GM18867 (cell line): Measurements from ENCODE around the gene ZNF878.
A peak's percentile ranks its signal among the peaks of the same experiment; 100 is the strongest.

ENCODE experiments used
- ATAC-seq: cut with Tn5 transposase; IDR thresholded peaks from one replicate; pipeline ENCODE4 v1.9.1; 2021; ENCODE audit warnings: mild to moderate bottlenecking, moderate library complexity; ENCODE audit not compliant: unreplicated experiment

ZNF878 gene

DNA sequence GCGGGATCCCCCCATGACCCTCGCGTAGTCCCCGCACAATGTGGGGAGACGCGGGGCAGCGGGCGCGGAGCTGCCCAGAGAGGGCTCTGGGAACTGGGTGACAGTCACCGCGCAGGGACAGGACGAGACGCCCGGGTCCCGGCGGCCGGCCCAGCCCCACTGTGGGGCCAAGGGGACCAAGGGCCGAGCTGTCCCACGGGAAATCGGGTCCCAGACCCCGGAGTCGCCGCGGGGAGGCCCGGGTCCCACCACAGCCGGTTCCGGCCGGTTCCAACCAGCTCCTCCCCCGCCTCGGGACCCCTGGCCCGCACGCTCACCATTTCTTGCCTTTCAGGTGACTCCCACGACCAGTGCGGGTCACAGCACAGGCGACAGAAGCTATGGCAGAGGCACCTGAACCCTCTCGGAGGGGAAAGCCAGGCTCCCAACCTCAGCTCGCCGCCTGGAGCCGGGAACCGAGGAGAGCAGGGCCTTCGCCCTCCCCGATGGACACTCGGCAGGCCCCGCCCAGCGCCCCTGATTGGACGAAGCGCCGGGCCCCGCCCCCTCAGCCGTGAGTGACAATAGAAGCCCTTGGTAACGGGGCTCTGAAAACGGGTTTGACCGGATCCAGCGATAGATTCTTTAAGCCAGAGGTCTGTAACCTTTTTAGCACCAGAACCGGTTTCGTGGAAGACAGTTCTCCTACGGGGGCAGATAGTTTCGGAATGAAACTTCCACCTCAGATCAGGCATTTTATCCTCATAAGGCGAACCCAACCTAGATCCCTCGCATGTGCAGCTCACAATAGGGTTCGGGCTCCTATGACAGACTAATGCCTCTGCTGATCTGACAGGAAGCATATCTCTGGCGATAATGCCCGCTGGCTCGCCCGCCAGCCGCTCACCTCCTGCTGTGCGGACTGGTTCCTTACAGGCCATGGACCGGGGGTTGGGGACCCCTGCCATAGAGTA, 17.3 kb downstream of the ZNF878 start, which contains the start of gene ZNF433:
TSS of gene ZNF433 (minus strand) at position 460 of the 953 bp plus-strand sequence. CDS start at position 320, 140 bp downstream.
- peak; percentile 49 for ATAC-seq

DNA sequence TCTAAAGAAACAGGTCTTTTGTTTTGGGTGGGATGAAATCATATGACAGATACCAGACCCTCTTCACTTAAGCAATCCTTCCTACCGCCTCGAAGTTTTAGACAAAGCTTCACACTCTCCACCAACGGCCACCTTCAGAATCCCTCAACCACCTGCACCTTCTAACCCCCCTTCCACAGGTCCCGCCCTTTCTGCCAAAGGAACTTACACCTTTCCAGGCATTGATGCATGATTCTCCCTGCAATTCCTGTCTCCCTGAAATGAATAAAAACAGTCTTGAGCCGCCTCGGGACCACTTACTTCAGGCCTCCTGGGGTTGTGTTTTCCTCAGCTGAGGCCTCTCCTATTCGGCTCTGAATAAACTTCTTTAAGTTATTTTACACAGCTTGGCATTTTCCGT, 18.1 kb downstream of the ZNF878 start:
- no peak for ATAC-seq

DNA sequence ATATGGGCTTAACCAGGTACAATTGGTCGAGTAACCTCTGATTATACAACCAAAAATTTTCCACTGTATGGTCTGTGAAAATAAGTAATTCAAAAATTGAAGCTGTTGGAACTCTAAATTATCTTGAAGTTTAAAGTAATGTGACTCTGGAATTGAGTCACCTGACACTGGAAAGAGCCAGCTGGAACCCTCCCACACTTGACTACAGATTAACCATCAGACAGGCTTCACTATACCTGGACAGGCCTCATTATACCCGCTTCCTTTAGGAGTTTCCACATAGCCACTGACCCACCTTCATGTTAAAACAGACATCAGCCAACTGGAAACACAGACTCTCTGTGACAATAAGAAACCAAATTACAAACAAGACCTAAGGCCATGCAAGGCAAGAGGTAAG, 18.6 kb downstream of the ZNF878 start:
- no peak for ATAC-seq

DNA sequence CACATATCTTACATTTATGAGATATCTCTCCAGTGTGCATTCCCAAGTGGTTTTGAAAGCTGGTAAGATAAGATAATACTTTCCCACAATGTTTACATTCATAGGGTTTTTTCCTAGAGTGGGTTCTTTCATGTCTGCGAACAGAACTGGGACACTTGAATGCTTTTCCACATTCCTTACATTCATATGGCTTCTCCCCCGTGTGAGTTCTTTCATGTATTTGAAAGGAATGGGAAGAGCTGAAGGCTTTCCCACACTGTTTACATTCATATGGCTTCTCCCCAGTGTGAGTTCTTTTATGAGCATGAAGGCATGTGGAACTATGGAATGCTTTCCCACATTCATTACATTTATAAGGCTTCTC, 37.0 kb downstream of the ZNF878 start:
- ATAC-seq: no peak

DNA sequence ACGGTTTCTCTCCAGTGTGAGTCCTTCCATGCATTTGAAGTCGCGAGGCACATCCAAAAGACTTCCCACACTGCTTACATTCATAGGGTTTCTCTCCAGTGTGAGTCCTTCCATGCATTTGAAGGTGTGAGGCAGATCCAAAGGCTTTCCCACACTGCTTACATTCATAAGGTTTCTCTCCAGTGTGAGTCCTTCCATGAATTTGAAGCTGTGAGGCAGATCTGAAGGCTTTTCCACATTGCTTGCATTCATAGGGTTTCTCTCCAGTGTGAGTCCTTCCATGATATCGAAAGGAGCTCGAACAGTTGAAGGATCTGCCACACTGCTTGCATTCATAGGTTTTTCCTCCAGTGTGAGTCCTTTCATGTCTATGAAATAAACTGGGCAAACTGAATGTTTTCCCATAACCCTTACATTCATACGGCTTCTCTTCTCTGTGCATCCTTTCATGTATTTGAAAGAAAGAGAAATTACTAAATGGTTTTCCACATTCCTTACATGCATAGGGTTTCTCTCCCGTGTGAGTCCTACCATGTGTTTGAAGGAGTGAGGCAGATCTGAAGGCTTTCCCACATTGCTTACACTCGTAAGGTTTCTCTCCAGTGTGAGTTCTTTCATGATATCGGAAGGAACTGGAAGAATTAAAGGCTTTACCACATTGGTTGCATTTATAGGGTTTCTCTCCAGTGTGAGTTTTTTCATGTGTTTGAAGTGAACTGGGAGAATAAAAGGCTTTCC, 37.6 kb downstream of the ZNF878 start:
- no peak for ATAC-seq

DNA sequence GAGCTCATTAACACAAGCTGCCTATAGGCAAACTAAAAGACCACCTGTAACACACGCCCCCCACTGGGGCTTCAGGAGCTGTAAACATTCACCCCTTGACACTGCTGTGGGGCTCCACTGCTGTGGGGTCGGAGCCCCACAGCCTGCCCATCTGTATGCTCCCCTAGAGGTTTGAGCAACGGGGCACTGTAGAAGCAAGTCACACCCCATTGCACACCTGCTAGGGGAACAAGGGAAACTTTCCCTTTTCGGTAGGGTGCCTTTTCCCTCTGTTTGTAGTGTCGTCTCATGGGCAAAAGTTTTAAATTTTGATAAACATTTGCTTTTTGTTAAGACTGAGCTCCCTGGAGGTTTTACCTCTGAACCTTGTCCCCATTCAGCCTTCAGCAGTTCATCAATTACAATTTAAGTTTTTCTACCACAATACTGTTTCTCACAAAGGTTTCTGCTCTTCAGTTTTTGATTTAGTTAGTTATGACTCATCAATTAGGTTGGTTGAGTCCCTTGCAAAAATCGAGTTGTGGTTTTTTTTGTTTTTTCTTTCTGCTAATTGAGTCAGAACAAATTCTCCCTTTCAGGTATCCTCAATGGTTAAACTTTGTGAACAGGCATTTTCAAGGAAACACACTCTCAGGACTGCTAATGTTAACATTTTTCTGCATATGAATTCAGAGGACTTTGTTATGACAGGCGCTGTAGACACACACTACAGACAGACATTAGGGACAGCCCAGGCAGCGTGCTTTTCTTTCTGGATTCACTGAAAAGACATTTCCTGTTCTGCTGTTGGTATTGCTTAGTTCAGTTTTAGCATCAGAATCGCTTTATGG, 52.4 kb downstream of the ZNF878 start:
- no peak for ATAC-seq

DNA sequence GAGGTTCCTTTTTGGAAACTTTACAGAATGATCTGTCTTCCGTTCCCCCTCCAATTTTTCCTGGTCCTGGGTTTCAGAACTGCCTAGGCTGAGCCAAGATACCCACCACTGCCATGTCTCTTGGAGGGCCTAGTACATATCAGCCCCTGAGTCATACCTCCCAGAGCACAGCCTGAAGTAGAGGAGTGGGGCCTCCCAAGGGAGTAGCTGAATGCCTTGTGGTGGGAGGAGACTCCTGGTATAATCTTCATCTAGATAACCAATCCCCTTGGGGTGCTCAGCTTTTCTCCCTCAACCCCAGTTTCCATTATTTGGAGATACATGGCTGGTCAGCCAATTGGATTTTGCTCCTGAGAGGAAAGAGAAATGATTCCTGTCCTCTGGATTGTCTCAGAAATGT, 57.6 kb downstream of the ZNF878 start:
- no peak for ATAC-seq
